ENCODE results near the gene TCERG1L.
"Not testable (repeated sequence)": the region's sequence is repeated elsewhere in the genome, so short reads cannot be mapped to it uniquely, and the experiment has no call there.

TCERG1L gene

GRCh38 chr10:131083915-131084790, 227.4 kb downstream of the TCERG1L start:
- Histone ChIP-seq H3K4me1 (ENCODE audit: control insufficient read depth, insufficient read depth, low read length) (no peaks in the 10 kb centered on the region), H3K27ac (ENCODE audit: low read length) (no peak overlapping the region), H3K27me3 (ENCODE audit: control insufficient read depth in 1 of 2, insufficient read depth in 2 of 2, low read length in 2 of 2) (peaks cover 3% of the 10 kb centered on the region in 2 donors), H3K4me3 (ENCODE audit: low read length in 2 of 2) (no peak overlapping the region), H3K9me3 (ENCODE audit: control insufficient read depth in 2 of 2, low read length in 2 of 2) (peaks cover 0 to 12% of the 10 kb centered on the region in 2 donors), H3K9ac (ENCODE audit: low read length in 2 of 2) (no peak overlapping the region), H3K36me3 (ENCODE audit: control insufficient read depth in 2 of 2, insufficient read depth in 2 of 2, low read length in 2 of 2) (no peaks in the 10 kb centered on the region)

GRCh38 chr10:131082991-131083481, 228.5 kb downstream of the TCERG1L start:
- H3K27ac ChIP-seq (ENCODE audit: low read length): no peak overlapping the region
- no peak overlapping the region for H3K4me3 ChIP-seq (ENCODE audit: low read length in 2 of 2)
- no peaks in the 10 kb centered on the region for H3K4me1 ChIP-seq (ENCODE audit: control insufficient read depth, insufficient read depth, low read length)
- H3K9ac ChIP-seq (ENCODE audit: low read length in 2 of 2): no peak overlapping the region
- no peaks in the 10 kb centered on the region for H3K36me3 ChIP-seq (ENCODE audit: control insufficient read depth in 2 of 2, insufficient read depth in 2 of 2, low read length in 2 of 2)
- peaks cover 0 to 7% of the 10 kb centered on the region in 2 donors for H3K9me3 ChIP-seq (ENCODE audit: control insufficient read depth in 2 of 2, low read length in 2 of 2)
- H3K27me3 ChIP-seq (ENCODE audit: control insufficient read depth in 1 of 2, insufficient read depth in 2 of 2, low read length in 2 of 2): peaks cover 3% of the 10 kb centered on the region in 2 donors

DNA sequence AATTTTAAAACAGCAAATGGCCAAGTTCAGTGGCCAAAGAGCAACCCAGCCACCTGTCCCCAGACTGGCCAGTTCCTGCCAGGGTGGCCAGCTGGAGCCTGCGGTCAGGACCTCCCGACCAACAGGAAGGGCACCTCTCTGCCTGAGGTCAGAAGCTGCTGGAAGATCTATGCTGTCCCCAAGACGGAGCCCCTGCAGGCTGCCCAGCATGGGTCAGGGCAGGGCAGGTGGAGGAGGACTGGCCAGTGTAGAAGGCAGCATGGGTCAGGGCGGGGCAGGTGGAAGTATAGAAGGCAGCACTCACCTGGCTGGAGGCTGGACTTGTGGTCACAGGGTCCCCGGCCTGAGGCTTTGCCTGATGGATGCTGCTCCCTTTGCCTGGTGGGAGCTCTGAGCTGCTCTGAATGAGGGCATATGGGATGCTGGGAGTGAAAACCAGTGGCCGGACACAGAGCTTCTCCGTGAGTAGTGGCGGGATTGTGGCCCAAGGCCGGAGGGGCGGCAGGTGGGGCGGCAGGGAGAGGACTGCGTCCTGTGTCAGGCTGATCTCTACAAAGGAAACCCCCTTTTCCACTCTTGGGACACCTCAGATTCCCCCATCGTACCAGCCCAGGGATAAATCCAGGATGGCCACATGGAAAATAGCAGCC, 229.2 kb downstream of the TCERG1L start:
- Histone ChIP-seq H3K9ac (ENCODE audit: low read length in 2 of 2) (no peak overlapping the region), H3K27ac (ENCODE audit: low read length) (no peak overlapping the region), H3K4me3 (ENCODE audit: low read length in 2 of 2) (no peak overlapping the region), H3K36me3 (ENCODE audit: control insufficient read depth in 2 of 2, insufficient read depth in 2 of 2, low read length in 2 of 2) (no peaks in the 10 kb centered on the region), H3K4me1 (ENCODE audit: control insufficient read depth, insufficient read depth, low read length) (no peaks in the 10 kb centered on the region), H3K9me3 (ENCODE audit: control insufficient read depth in 2 of 2, low read length in 2 of 2) (peaks cover 0 to 7% of the 10 kb centered on the region in 2 donors), H3K27me3 (ENCODE audit: control insufficient read depth in 1 of 2, insufficient read depth in 2 of 2, low read length in 2 of 2) (peaks cover 3% of the 10 kb centered on the region in 2 donors)

DNA sequence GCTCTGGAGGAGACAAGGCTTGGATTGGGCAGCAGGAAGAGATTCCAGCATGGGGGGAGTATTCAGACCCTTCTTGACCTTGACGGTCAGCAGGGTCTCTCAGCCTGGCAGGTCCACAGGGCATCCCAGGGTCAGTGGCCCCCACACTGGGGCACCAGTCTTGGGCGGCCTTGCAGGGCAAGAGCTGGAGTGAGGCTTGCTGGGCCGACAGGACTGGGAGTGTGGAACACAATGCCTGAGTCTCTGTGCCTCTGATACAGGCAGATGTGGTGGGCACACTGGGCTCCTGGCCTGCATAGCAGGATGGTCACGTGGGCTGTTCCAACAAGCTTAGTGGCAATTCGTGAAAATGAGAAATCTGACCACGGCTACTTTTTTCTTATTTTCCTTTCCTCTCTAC, 229.7 kb downstream of the TCERG1L start:
- Histone ChIP-seq H3K4me3 (ENCODE audit: low read length in 2 of 2) (no peak overlapping the region), H3K9ac (ENCODE audit: low read length in 2 of 2) (no peak overlapping the region), H3K36me3 (ENCODE audit: control insufficient read depth in 2 of 2, insufficient read depth in 2 of 2, low read length in 2 of 2) (no peaks in the 10 kb centered on the region), H3K27me3 (ENCODE audit: control insufficient read depth in 1 of 2, insufficient read depth in 2 of 2, low read length in 2 of 2) (peaks cover 3% of the 10 kb centered on the region in 2 donors), H3K4me1 (ENCODE audit: control insufficient read depth, insufficient read depth, low read length) (no peaks in the 10 kb centered on the region), H3K27ac (ENCODE audit: low read length) (no peak overlapping the region), H3K9me3 (ENCODE audit: control insufficient read depth in 2 of 2, low read length in 2 of 2) (peaks cover 0 to 7% of the 10 kb centered on the region in 2 donors)

DNA sequence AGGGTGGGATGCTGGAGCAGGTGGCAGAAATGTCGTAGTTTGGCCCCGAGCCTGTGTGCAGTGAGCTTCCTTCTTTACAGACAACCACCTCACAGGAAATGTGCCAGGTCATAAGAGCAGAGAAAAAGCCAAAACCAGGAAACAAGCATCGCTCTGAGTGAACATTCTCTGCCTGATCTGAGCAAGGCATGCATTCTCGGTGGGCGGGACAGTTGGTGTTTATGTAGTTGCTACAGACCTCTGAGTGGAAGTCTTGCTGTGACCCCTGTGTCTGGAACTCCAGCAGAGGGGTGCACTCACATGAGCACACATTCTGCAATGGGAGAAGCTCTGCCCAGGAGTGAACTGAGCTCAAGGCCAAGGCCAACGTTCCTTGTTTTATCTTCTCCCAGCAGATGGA, 230.1 kb downstream of the TCERG1L start:
- no peak overlapping the region for H3K9ac ChIP-seq (ENCODE audit: low read length in 2 of 2)
- H3K9me3 ChIP-seq (ENCODE audit: control insufficient read depth in 2 of 2, low read length in 2 of 2): peaks cover 0 to 4% of the 10 kb centered on the region in 2 donors
- peaks cover 3% of the 10 kb centered on the region in 2 donors for H3K27me3 ChIP-seq (ENCODE audit: control insufficient read depth in 1 of 2, insufficient read depth in 2 of 2, low read length in 2 of 2)
- no peaks in the 10 kb centered on the region for H3K4me1 ChIP-seq (ENCODE audit: control insufficient read depth, insufficient read depth, low read length)
- no peak overlapping the region for H3K4me3 ChIP-seq (ENCODE audit: low read length in 2 of 2)
- no peak overlapping the region for H3K27ac ChIP-seq (ENCODE audit: low read length)
- no peaks in the 10 kb centered on the region for H3K36me3 ChIP-seq (ENCODE audit: control insufficient read depth in 2 of 2, insufficient read depth in 2 of 2, low read length in 2 of 2)

- no peaks in the 10 kb centered on the region for H3K9me3 ChIP-seq (ENCODE audit: control insufficient read depth in 2 of 2, low read length in 2 of 2)
- H3K27ac ChIP-seq (ENCODE audit: low read length): no peak overlapping the region
- H3K27me3 ChIP-seq (ENCODE audit: control insufficient read depth in 1 of 2, insufficient read depth in 2 of 2, low read length in 2 of 2): peaks cover 3% of the 10 kb centered on the region in 2 donors
- H3K4me3 ChIP-seq (ENCODE audit: low read length in 2 of 2): no peak overlapping the region
- H3K36me3 ChIP-seq (ENCODE audit: control insufficient read depth in 2 of 2, insufficient read depth in 2 of 2, low read length in 2 of 2): no peaks in the 10 kb centered on the region
- H3K4me1 ChIP-seq (ENCODE audit: control insufficient read depth, insufficient read depth, low read length): no peaks in the 10 kb centered on the region
- H3K9ac ChIP-seq (ENCODE audit: low read length in 2 of 2): no peak overlapping the region
These were observed 230.9 kb downstream of the TCERG1L start for GRCh38 chr10:131080571-131080970.

GRCh38 chr10:131079314-131079713, 232.2 kb downstream of the TCERG1L start:
- H3K27me3 ChIP-seq (ENCODE audit: control insufficient read depth in 1 of 2, insufficient read depth in 2 of 2, low read length in 2 of 2): peaks cover 3% of the 10 kb centered on the region in 2 donors
- H3K4me1 ChIP-seq (ENCODE audit: control insufficient read depth, insufficient read depth, low read length): no peaks in the 10 kb centered on the region
- H3K9ac ChIP-seq (ENCODE audit: low read length in 2 of 2): no peak overlapping the region
- no peak overlapping the region for H3K27ac ChIP-seq (ENCODE audit: low read length)
- no peaks in the 10 kb centered on the region for H3K36me3 ChIP-seq (ENCODE audit: control insufficient read depth in 2 of 2, insufficient read depth in 2 of 2, low read length in 2 of 2)
- H3K4me3 ChIP-seq (ENCODE audit: low read length in 2 of 2): no peak overlapping the region
- H3K9me3 ChIP-seq (ENCODE audit: control insufficient read depth in 2 of 2, low read length in 2 of 2): no peaks in the 10 kb centered on the region

- not testable (repeated sequence) for H3K27ac ChIP-seq (ENCODE audit: low read length); H3K9me3 ChIP-seq (ENCODE audit: control insufficient read depth in 2 of 2, low read length in 2 of 2); H3K36me3 ChIP-seq (ENCODE audit: control insufficient read depth in 2 of 2, insufficient read depth in 2 of 2, low read length in 2 of 2); H3K4me1 ChIP-seq (ENCODE audit: control insufficient read depth, insufficient read depth, low read length); H3K27me3 ChIP-seq (ENCODE audit: control insufficient read depth in 1 of 2, insufficient read depth in 2 of 2, low read length in 2 of 2); H3K4me3 ChIP-seq (ENCODE audit: low read length in 2 of 2); H3K9ac ChIP-seq (ENCODE audit: low read length in 2 of 2)
These were observed 232.6 kb downstream of the TCERG1L start for GRCh38 chr10:131078882-131079280.

DNA sequence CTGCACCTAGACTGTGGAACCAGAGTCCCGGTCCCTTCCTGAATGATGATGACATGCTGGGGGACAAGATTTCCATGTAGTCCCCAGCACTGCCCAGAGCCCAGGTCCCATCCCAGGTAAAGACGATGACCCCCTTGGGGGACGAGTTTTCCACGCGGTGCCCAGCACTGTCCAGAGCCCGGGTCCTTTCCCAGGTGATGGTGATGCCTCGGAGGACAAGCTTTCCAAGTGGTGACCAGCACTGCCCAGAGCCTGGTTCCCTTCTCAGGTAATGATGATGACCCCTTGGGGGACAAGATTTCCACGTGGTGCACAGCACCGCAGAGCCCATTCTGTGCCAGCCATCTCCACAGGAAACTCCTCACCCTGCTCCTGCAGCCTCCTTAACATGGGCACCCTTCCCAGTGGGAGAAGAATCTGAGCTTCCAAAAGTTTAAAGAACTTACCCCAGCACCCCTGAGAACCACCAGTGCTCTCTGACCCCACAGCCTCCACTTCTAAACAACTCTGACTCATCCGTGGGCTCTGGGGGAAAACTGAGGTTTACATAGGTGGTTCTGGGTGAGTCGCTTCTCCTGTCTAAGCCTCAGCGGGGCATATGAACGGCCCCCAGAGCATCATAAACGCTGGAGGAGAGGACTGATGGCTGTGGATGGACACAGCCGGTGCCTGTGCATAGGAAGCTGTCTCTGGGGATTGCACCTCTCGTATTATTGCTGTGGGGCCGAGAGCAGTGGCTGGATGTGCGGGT, 233.2 kb downstream of the TCERG1L start:
- no peak overlapping the region for H3K9ac ChIP-seq (ENCODE audit: low read length in 2 of 2)
- H3K27ac ChIP-seq (ENCODE audit: low read length): no peak overlapping the region
- no peaks in the 10 kb centered on the region for H3K9me3 ChIP-seq (ENCODE audit: control insufficient read depth in 2 of 2, low read length in 2 of 2)
- H3K4me1 ChIP-seq (ENCODE audit: control insufficient read depth, insufficient read depth, low read length): no peaks in the 10 kb centered on the region
- H3K36me3 ChIP-seq (ENCODE audit: control insufficient read depth in 2 of 2, insufficient read depth in 2 of 2, low read length in 2 of 2): no peaks in the 10 kb centered on the region
- peaks cover 2 to 3% of the 10 kb centered on the region in 2 donors for H3K27me3 ChIP-seq (ENCODE audit: control insufficient read depth in 1 of 2, insufficient read depth in 2 of 2, low read length in 2 of 2)
- H3K4me3 ChIP-seq (ENCODE audit: low read length in 2 of 2): no peak overlapping the region

GRCh38 chr10:131077724-131078123, 233.8 kb downstream of the TCERG1L start:
- H3K27ac ChIP-seq (ENCODE audit: low read length): no peak overlapping the region

More at GRCh38 chr10:131077724-131078123, 233.8 kb downstream of the TCERG1L start:
- H3K27me3 ChIP-seq (ENCODE audit: control insufficient read depth in 1 of 2, insufficient read depth in 2 of 2, low read length in 2 of 2): peaks cover 0 to 3% of the 10 kb centered on the region in 2 donors
- H3K9ac ChIP-seq (ENCODE audit: low read length in 2 of 2): no peak overlapping the region
- no peak overlapping the region for H3K4me3 ChIP-seq (ENCODE audit: low read length in 2 of 2)
- H3K4me1 ChIP-seq (ENCODE audit: control insufficient read depth, insufficient read depth, low read length): no peaks in the 10 kb centered on the region
- H3K36me3 ChIP-seq (ENCODE audit: control insufficient read depth in 2 of 2, insufficient read depth in 2 of 2, low read length in 2 of 2): no peaks in the 10 kb centered on the region
- H3K9me3 ChIP-seq (ENCODE audit: control insufficient read depth in 2 of 2, low read length in 2 of 2): no peaks in the 10 kb centered on the region

All from stomach smooth muscle (tissue), 2 donors.